Heart left ventricle (tissue), 16 donors: ENCODE measurements around the gene STARD13. TPM values are rescaled to one million over a fixed set of nuclear protein-coding genes. Genes with fewer than 3 reads are reported as not detected.

Experiments
- ATAC-seq, 4 donors: fragments of 200-7000 bp; cut with Tn5 transposase; one replicate each; pipeline ENCODE4 v1.9.1; 2020 to 2022; ENCODE audit warnings: moderate library complexity in 4 of 4, mild to moderate bottlenecking in 3 of 4, moderate number of reproducible peaks in 1 of 4
- DNase-seq, 5 donors: peaks; one replicate each; pipeline ENCODE4 v3.0.0-alpha.2; 2020
- H3K27ac ChIP-seq, 12 donors: fragments of 200-600 bp; sonication (generic) in 4 of 12; one replicate each; pipeline versions ENCODE4 v1.5.0 to v1.8.0; 2016 to 2022; ENCODE audit warnings: mild to moderate bottlenecking in 2 of 12
- H3K27me3 ChIP-seq, 9 donors: fragments of 200-600 bp; sonication (generic) in 2 of 9; one replicate each; pipeline versions ENCODE4 v1.5.1 to v1.8.0; 2016 to 2022; ENCODE audit warnings: mild to moderate bottlenecking in 3 of 9
- H3K36me3 ChIP-seq, 9 donors: fragments of 200-600 bp; sonication (generic) in 2 of 9; one replicate each; pipeline versions ENCODE4 v1.5.0 to v1.8.0; 2018 to 2022; ENCODE audit warnings: mild to moderate bottlenecking in 2 of 9
- H3K4me1 ChIP-seq, 12 donors: fragments of 200-600 bp; sonication (generic) in 4 of 12; one replicate each; pipeline versions ENCODE4 v1.5.0 to v1.8.0; 2016 to 2022; ENCODE audit warnings: mild to moderate bottlenecking in 3 of 12
- H3K4me3 ChIP-seq, 12 donors: fragments of 200-600 bp; sonication (generic) in 4 of 12; one replicate each; pipeline versions ENCODE4 v1.5.0 to v1.8.0; 2017 to 2022; ENCODE audit warnings: mild to moderate bottlenecking in 9 of 12, moderate library complexity in 4 of 12
- H3K9me3 ChIP-seq, 12 donors: fragments of 200-600 bp; sonication (generic) in 4 of 12; one replicate each; pipeline versions ENCODE4 v1.5.0 to v1.8.0; 2016 to 2022; ENCODE audit warnings: mild to moderate bottlenecking in 1 of 12
- POLR2A ChIP-seq, 2 donors: fragments of 450-650 bp; IDR thresholded peaks; one replicate each; pipeline ENCODE4 v1.6.1; 2017; ENCODE audit warnings: antibody characterized with exemption in 2 of 2, mild to moderate bottlenecking in 2 of 2, moderate library complexity in 2 of 2
- WGBS, 4 donors: extraction: QIAGEN DNeasy Blood & Tissue Kit in 2 of 4; methylation state at CpG; one replicate each; pipeline versions ENCODE4 v1.1.5 to v1.1.7; 2013 to 2018; 5-methylcytosine and 5-hydroxymethylcytosine counted together
- intact Hi-C, 10 donors: fragments of 100-400 bp; cut with DNase I; formaldehyde crosslinking; loops; one replicate each; pipeline versions ENCODE4 v1.11.1 to v1.14.2; 2022
- polyA plus RNA-seq, 2 donors: library from polyadenylated mRNA; stranded (reverse); fragments of 200-250 nt; gene quantifications; one replicate each; pipeline ENCODE4 v1.2.3, GENCODE V29; 2013
- total RNA-seq, 9 donors: library from RNA; depleted of rRNA in 2 of 9; stranded (reverse); fragments of >200 nt in 2 of 9; fragmentation: NEBNext Ultra II Directional in 3 of 9; extraction: Animal tissue kit (Norgen Biotek cat#: 25700) in 3 of 9; gene quantifications; one replicate each; pipeline versions ENCODE4 v1.1.0 to v1.2.4, GENCODE V29; 2016 to 2023
- TF ChIP-seq, protein P1 (sequence below), 12 donors: fragments of 200-600 bp; sonication (generic) in 4 of 12; IDR thresholded peaks; one replicate each; pipeline versions ENCODE4 v1.5.0 to v1.8.0; 2018 to 2022; ENCODE audit warnings: antibody characterized with exemption in 12 of 12, mild to moderate bottlenecking in 5 of 12
- donor health status: ischemic (EF 13 %, LVEDD 7.1; RV severe dilation, severe dysfunction).
- donor health status: healthy with polysubstance abuse.
- donor health status: DM: no; HTN: yes; CAD: no.
- donor health status: DM: no; HTN: no; CAD: no.
- donor health status: ischemic (EF 25% LVEDD 6.9; RV normal size, moderate dysfunction).
- donor health status: ischemic (EF 25% LVEDD 5.7; RV mildly dilated, moderate dysfunction).
- donor health status: healthy.
- donor health status: DM: yes; HTN: yes; CAD: no.
- donor health status: ischemic (EF 35%, LVEDD 5.7; RV mildly dilated, moderate dysfunction).
- donor health status: nonischemic (EF 11% LVEDD 7.7; RV severe dilation, severe dysfunction).
- donor health status: DM: yes; HTN: yes; CAD: no.
- donor health status: PGD.
- donor health status: ischemic (EF 29% LVEDD 5.4; RV normal size, mild dysfunction).
- donor health status: nonischemic (EF 23%, LVEDD 6.1; RV moderate dilation, normal function).

The STARD13 gene
- total and polyA plus RNA-seq, 11 donors, result 9.3 to 39.2 (median 28.3) TPM

DNA sequence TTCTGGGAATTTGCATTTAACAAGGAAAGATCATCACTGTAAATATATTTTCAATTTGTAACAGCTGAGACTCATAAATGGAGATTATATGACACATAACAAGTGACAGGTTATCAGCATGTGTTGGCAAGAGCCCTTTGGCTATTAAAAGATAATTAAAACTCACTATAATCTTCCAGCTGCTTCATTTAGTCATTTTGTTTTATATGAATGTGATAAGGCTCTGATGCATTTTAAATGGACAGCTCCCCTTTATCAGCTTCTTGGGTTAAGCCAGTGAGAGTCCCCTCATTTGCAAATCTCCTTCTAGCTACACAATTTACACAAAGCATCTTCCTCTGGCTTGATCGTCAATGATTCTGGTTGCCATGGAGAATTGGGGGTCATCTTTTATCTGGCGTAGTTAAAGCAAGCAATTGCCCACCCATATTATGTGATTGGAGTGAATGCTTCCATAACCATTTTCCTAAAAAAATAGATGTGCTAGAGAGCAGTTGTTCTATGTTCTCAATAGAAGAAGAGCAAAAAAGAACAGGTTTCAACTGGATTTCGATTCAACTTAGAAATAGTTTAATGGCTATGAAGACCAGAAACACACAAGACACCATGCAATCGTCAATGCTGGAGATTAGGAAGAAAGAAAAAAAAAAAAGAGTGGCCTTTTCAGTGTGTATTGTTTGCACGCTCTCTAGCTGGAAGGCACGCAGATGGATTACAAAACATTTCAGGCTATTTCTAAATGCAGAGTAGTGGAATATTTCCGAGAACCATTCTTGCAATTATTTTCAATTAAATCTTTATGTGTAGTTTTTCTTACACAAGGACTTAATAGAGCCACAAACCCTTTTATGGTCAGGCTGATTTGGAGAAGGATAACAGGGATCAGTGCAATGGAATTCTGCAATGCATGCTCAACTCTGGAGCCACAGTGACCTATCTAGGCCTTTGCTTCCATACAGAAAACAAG is 27.4 kb downstream of the STARD13 start:
- no peaks in the 10 kb centered on the region for H3K36me3 ChIP-seq
- peaks cover 13 to 92% (median 59%) of the 10 kb centered on the region in 12 donors for H3K4me1 ChIP-seq
- no peak overlapping the region for H3K4me3 ChIP-seq
- 69 to 88% (median 78%) methylated on average over 7 of the region's 7 CpGs for WGBS, 4 donors
- no peaks in the 10 kb centered on the region for H3K9me3 ChIP-seq
- peak overlapping the region in 9 of 12 donors; percentile 3 to 61 (median 27) for H3K27ac ChIP-seq
- no peak for TF ChIP-seq POLR2A (IDR thresholded peaks at IDR 0.05)
- TF ChIP-seq, protein P1, sequence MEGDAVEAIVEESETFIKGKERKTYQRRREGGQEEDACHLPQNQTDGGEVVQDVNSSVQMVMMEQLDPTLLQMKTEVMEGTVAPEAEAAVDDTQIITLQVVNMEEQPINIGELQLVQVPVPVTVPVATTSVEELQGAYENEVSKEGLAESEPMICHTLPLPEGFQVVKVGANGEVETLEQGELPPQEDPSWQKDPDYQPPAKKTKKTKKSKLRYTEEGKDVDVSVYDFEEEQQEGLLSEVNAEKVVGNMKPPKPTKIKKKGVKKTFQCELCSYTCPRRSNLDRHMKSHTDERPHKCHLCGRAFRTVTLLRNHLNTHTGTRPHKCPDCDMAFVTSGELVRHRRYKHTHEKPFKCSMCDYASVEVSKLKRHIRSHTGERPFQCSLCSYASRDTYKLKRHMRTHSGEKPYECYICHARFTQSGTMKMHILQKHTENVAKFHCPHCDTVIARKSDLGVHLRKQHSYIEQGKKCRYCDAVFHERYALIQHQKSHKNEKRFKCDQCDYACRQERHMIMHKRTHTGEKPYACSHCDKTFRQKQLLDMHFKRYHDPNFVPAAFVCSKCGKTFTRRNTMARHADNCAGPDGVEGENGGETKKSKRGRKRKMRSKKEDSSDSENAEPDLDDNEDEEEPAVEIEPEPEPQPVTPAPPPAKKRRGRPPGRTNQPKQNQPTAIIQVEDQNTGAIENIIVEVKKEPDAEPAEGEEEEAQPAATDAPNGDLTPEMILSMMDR (IDR thresholded peaks at IDR 0.05), result no peak
- intact Hi-C loops, result no loop called here
- peak in 1 of 4 donors; percentile 12 for ATAC-seq
- DNase-seq, result no peak
- no peaks in the 10 kb centered on the region for H3K27me3 ChIP-seq

DNA sequence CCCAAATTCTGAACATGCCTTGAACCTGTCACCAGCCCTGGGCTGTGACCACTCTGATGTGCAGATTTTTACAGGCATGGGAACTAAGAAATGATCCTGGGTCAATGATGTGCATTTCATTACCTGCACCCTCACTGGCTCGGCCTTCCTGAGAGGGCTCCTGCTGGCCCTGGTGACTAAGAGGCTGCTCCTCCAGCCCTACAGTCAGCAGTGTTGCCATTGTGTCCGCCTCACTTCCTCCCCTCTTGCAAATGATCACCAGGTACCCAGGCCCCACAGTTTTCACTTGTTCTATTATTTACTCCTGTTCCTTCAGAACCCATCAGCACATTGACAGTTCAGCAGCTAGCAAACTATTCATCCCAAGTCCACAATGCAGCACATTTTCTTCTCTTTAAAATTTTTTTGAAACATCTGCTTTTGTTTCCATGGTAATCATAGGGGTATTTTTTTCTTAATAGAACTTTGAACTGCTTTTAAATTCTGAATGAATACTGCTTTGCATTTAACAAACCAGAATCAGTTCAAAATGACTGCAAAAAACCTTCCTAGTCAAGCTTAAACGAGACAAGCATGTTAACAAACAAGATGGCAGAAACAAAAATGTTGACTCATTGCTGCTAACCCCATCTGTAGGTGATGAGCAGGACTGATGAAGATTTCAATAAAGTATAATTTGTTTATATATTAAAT is 29.3 kb downstream of the STARD13 start:
- Histone ChIP-seq H3K27ac (peak overlapping the region in 3 of 12 donors; percentile 4 to 61 (median 41)), H3K27me3 (no peaks in the 10 kb centered on the region), H3K4me1 (peaks cover 14 to 92% (median 58%) of the 10 kb centered on the region in 12 donors), H3K9me3 (no peaks in the 10 kb centered on the region), H3K36me3 (no peaks in the 10 kb centered on the region), H3K4me3 (no peak overlapping the region)
- TF ChIP-seq, protein P1 (IDR thresholded peaks at IDR 0.05), result no peak
- no peak for TF ChIP-seq POLR2A (IDR thresholded peaks at IDR 0.05)
- DNase-seq, result no peak
- intact Hi-C loops, result no loop called here
- ATAC-seq, result no peak
- 93 to 95% (median 94%) methylated on average over 3 of the region's 3 CpGs for WGBS, 4 donors

DNA sequence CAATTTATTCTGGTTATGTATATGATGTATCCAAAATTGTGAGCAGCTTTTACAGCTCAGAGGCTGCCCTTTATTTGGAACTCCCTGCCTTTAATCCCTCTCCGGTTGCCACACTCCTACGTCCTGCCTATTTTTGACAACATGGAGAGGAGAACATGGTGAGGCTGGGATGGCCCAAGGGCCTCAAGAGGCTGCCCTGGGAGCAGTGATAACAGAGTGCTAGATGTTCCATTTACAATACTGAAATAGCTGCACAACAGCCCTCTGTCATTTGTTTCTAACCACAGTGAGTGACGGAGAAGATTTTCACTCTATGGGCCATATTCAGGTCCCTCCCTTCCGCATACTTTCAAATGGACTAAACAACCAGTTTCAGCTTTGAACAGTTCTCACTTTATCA is 33.4 kb downstream of the STARD13 start:
- H3K27ac ChIP-seq, result peak overlapping the region; percentile 66 to 92 (median 80)
- ATAC-seq (peak; percentile 95 to 97 (median 96)), DNase-seq (peak; percentile 54 to 86 (median 65))
- H3K9me3 ChIP-seq, result no peaks in the 10 kb centered on the region
- TF ChIP-seq POLR2A (IDR thresholded peaks at IDR 0.05), result no peak
- TF ChIP-seq, protein P1 (IDR thresholded peaks at IDR 0.05), result no peak
- 46 to 53% (median 51%) methylated on average over 4 of the region's 4 CpGs for WGBS, 4 donors
- H3K4me1 ChIP-seq, result peaks cover 8 to 88% (median 51%) of the 10 kb centered on the region in 12 donors
- intact Hi-C loops, result no loop called here
- no peak overlapping the region for H3K4me3 ChIP-seq
- no peaks in the 10 kb centered on the region for H3K27me3 ChIP-seq
- H3K36me3 ChIP-seq, result peaks cover 0 to 3% (median 0%) of the 10 kb centered on the region in 9 donors
